GM12801 (cell line): ENCODE data around the gene MEG3.

ENCODE experiments used
- CTCF ChIP-seq: IDR thresholded peaks from one replicate; pipeline ENCODE4 v1.5.1; 2011; ENCODE audit warnings: control low read depth; ENCODE audit not compliant: insufficient read length; ENCODE audit errors: extremely low read depth

MEG3 gene

DNA sequence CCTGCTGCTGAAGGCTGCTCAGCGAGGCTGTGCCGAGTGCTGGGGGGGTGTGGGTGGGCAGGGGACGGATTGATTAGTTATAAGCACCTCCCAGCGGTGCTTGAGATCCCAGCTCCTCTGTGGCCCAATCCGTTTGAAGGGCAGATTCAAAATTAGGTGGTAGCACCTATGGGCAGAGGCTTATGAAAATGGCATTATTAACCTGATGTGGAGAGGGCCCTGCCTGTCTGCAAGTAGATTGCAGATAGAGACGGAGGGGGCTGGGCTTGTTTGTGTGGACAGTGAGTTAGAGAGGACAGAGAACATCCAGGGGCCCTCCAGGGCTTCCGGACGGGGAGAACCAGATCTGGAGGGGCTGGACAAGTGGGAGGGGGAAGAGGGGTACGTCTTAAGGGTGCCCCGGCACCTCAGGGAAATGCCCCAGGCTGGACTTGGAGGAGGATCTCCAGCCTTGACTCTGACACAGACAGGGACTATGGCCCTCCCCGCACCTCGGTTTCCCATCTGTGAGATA is 77.8 kb downstream of the MEG3 start, which contains the start of gene RTL1:
TSS of gene RTL1 (minus strand) at position 51 of the 514 bp plus-strand sequence. CDS start 18,934 bp downstream, outside the sequence.
- TF ChIP-seq CTCF, result no peak

DNA sequence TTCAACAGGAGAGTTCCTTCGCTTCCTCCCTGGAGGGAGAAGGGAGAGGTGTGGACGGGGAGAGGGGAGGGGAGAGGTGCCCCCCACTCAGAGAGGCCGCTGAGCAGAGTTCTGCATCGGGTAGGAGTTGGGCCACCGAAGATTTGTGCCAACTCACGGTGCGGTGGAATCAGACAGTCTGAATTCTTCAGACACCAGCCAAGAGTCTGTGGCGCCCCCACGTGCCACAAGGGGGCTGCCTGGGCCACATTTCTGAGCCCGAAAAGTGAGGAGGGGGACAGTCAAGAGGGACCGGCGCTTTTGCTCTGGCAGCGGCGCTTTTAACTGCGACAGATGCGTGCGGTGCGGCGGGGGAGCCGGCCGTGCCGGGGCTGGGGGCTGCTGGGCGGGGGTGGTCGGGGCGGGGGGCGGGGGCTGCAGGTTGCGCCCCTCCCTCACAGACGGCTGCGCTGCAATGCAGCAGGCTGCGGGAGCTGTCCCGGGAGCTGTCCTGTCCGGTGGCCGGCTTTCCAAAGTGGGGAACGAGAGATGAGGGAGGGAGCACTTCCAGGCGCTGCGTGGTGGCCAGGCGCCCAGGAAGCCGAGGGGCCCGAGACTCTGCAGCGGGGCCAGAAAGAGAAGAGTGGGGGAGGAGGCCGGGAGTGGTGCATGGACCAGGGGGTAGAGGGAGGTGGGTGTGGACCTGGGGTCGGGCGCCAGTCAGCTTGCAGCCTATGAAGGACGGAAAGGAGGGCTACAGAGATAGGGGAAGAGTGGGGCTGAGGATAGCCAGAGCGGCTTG is 78.6 kb downstream of the MEG3 start:
- TF ChIP-seq CTCF, result no peak

DNA sequence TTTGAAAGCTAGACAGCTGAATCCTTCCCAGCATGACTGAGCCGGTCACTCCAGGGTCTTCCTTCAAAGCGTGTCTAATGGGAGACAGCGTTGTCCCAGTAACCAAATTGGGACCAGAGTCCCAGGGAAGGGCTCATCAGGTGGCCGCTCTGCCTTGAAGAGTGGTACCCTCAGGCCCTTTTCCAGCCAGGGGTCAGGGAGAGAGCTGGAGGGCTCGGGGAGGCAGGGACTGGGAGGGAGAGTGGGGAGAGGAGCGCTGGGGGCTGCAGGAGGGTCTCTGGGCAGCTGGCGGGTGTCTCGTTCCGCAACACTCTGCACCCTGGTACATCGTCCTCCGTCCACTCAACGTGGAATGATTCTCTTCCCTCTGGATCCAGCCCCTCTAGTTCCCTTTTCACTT is 79.2 kb downstream of the MEG3 start:
- TF ChIP-seq CTCF, result no peak

GRCh38 chr14:100906420-100906819 is 80.5 kb downstream of the MEG3 start:
- no peak for TF ChIP-seq CTCF

DNA sequence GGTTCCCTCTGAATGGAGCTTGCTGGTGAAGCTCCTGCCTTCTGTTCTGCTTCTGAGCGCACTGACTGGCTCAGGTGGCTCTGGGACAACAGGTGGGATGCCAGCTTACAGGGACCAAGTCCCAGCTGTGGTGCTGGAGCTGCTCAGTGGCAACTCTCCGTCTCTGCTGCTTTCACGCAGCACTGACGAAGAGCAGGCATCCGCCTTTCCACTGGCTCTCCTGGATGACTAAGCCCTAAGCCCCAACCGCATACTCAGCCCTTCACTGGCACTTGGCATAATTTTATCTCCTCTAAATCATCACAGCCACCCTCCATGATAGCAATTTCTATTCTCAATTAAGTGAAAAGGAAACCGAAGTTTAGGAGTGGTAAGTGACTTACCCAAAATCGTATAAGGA is 81.3 kb downstream of the MEG3 start:
- no peak for TF ChIP-seq CTCF

- no peak for TF ChIP-seq CTCF
These were observed 83.5 kb downstream of the MEG3 start for GRCh38 chr14:100909439-100909838.
